Middle frontal gyrus (tissue), 1 donor: ENCODE measurements around the gene MYBPH.

Experiments
- DNase-seq: peaks from one replicate; pipeline ENCODE4 v3.0.0-alpha.2; 2015; ENCODE audit warnings: low spot score; ENCODE audit errors: extremely low spot score

The MYBPH gene

DNA sequence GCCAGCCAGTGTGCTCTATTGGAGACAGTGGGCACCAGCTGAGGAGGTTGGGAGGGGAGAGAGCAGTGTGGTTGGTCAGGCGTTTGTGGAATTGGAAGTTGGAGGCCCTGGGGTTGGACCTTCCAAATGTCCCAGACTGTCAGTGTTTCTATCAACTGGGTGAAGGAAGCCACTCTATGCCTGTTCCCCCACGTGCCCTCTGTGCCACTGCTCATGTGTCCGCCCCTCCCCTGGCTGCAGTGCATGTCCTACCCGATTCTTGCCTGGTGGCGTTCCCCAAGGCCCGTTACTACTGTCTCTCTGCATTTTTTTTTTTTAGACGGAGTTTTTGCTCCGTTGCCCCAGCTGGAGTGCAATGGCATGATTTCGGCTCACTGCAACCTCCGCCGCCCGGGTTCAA is 27.0 kb downstream of the MYBPH start:
- no peak for DNase-seq

DNA sequence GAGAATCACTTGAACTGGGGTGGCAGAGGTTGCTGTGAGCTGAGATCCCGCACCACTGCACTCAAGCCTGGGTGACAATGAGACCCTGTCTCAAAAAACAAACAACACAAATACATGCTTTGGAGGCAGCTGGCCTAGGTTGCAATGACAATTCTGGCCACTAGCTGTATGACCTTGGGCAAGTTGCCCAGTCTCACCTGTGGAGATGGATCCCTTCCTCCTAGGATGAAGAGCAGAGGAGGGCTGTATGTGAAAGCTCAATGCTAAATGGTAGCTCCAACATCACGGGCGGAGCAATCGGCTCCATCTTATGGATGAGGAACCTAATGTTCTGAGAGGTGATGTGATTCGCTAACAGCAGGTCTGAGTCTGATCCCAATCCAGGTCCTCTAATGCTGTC is 27.5 kb downstream of the MYBPH start:
- DNase-seq, result no peak

DNA sequence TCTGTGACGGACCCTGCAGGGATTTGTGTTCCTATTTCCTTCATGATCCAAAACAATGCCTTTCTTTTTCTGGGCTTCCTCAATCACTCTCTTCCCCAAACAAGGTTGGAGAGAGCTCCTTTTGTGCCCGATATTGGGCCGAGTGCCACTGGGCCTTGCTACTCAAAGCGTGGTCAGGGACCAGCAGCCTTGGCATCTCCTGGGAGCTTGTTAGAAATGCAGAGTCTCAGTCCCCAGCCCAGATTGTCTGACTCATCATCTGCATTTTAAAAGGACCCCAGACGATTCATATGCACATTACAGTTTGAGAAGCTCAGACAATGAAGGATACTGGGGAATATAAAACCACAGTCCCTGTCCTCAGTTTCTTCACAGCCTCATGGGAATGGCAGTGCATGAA is 28.2 kb downstream of the MYBPH start:
- no peak for DNase-seq

DNA sequence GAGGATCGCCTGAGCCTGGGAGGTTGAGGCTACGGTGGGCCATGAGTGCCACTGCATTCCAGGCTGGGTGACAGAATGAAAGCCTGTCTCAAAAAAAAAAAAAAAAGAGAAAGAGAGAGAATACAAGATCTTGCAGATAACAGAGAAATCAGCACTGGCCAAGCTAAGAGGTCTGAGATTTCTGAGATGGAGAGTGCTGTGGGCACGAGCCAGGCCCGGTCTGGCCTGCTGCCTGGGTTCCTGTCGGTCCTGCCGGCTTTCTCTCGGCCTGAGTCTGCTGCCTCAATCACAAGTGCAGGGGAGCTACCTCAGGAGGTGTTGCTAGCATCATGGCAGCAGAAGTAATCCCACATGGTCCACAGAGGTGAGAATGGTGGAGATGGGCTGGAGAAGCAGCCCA is 29.1 kb downstream of the MYBPH start:
- no peak for DNase-seq

DNA sequence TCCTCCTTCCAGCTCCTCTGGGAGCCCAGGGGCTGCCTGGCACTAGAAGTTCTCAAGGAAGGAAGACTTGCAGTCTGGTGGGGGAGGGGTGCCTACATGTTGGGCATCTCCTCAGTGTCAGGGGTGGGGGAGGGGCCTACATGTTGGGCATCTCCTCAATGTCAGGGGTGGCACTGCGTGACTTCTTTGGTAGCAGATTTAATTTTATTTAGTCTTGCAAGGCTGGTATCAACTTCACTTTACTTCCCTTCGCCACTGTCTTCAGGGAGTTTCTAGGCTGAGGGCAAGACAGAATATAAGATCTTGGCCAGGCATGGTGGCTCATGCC is 29.6 kb downstream of the MYBPH start:
- no peak for DNase-seq

DNA sequence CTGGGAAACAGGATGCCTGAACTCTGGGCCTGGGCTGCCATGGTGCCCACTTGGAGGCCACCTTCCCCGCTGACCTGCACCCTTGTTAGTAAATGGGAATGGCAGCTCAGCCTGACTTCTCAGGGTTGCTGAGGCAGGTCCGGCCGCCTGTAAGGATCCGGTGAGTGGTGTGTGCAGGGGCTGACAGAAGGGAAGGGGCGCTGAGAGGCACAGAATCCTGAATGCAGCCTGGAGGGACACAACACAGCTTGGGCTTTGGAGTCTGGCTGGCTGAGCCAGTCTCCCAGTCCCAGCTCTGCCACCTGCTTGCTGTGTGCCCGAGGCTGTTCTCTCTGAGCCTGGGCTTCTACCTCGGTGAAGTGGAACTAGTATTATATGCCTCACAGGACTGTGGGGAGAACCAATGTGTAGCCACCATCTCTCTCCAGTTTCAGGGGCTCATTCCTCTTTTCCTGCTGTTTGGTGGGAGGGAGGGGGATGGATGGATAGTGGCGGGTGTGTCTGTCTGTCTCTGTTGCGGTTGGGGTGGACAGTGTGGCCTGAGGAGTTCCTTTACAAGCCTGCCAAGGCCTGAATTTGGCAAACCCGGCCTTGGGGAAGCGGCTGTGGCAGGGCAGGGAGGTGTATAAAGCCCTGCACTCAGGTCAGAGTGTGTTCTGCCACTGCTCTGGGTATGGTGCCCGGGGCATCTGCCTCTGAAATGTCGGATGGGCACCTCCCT is 30.1 kb downstream of the MYBPH start:
- DNase-seq, result no peak

DNA sequence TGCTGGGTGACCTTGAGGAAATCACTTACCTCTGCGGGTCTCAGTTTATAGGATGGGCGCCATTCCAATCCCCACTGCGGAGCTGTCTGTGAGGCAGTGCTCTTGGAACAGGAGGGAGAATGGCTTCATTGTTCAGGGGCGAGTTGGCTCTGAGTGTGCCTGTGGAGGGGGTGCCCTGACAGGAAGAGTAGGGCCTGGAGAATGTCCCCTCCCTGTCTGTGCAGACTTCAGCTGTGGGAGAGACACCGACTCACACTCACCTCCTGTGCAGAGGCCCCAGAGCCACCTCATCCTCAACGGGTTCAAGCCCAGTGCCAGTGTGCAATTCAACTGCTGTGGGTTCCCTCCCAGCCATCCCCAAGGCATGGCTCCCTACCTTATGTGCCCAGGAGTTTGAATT is 31.0 kb downstream of the MYBPH start:
- DNase-seq, result no peak

DNA sequence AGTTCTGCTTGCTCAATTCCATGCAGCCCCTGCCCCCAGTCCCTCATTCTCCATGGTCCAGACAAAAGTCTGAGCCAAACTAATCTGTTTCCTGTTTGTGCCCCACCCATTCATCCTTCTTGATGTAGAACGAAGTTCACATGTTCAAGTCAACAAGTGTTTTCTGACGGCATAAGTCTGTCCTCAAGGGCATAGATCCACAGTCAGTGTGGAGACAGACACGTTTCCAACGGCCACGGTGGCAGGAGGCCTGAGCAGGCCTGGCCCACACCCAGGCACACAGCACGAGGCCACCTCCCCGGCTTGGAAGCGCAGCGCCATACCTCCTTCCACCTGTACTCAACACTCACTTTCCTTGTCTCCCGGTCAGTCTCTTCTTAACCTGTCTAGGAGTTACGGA is 32.0 kb downstream of the MYBPH start:
- no peak for DNase-seq

DNA sequence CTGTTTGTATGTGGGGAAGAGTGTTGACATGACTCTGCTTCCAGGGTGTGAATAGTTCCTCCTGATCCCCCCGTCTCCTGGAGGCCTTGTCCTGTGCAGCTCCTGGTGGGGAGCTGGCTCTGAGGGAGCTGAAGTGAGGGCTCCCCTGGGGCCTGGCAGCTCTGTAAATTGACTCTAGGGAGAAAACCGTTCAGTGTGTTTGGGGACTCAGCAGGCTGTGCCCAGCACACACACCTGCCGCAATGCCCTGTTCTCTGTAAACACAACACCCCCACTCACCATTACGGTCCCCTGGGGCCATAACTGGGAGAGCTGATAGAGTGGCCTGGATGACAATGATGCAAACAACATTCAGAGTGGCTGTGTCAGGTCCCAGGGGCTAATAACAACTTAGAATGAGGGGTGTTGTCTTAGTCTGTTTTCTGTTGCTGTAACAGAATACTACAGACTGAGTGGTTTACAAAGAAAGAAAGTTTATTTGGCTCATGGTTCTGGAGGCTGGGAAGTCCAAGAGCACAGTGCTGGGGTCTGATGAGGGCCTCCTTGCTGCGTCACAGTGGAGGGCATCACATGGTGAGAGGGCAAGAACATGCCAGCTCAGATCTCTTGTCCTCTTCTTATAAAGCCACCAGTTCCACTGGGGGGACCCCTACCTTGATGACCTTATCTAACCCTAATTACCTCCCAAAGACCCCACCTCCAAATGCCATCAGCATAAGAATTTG is 32.8 kb downstream of the MYBPH start:
- no peak for DNase-seq

DNA sequence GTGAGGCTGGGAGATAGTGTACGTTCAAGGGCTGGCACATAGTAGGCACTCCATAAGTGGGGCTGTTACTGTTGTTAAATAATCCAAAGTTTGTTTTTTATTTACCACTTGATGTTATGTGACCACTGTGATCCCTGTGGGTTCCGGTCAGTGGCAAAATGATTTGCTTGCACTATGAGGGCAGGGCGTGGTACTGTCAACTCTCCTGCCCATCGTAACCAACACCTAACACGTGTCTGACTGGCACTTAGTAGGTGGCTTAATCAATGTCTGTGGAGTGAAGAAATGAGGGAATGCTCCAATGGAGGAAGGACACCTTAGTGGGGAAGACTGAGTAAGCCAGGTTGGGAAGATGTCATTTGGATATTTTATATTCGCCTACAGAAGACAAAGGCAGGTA is 33.5 kb downstream of the MYBPH start:
- DNase-seq, result no peak

DNA sequence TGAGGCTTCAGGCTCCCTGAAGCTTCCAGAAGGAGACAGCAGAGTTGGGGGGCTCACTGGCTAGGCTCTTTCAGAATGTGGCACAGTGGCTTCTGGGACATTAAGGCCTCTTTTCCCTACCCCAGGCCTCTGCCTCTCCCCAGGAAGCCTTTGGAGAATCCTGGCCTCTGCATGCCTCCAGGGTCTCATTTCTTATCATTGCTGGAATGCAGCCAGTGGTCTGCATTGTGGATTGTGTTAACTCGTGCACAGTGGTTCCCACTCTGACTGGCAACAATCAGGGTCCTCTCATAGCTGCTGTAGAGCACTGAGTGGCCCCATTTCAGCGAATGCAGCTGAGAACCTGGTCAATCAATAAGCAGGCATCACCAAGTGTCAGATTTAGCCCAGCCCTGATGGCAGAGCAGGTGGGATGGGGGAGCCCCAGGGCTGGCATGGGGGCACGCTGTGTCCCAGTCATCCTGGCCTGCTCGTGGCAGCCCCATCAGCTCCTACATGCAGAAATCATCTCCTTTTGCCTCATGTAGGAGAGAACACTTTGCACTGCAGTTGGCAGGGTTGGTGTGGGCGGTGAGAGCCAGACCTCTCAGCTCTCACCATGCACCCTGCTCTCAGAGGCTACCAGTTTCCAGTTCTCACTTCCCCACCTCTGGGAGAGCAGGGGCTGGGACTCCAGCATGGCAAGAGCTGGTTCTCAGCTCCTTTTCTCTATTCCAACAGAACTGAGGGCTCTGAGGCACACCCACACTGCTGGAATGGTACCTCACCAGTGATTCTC is 34.7 kb downstream of the MYBPH start:
- no peak for DNase-seq

DNA sequence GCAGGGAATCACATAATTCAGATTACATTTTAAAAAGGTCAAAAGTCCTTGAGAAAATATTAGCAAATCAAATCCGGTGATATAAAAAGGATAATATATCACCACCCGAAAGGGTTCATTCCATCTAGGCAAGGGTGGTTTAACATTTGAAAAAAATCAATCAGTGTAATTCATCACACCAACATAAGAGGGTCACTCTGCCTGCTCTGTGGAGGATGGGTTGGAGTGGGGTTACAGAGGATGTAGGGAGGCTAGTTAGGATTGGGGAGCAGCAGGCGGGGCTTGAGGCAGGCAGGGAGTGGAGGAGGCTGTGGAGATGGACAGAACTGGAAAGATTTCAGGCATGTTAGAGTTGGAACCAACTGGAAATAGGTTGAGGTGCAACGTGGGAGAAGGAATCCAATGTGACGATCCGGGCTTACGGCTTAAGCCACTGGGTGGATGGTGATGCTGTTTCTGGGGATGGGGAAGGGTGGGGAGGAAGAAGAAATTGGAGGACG is 35.6 kb downstream of the MYBPH start:
- no peak for DNase-seq

DNA sequence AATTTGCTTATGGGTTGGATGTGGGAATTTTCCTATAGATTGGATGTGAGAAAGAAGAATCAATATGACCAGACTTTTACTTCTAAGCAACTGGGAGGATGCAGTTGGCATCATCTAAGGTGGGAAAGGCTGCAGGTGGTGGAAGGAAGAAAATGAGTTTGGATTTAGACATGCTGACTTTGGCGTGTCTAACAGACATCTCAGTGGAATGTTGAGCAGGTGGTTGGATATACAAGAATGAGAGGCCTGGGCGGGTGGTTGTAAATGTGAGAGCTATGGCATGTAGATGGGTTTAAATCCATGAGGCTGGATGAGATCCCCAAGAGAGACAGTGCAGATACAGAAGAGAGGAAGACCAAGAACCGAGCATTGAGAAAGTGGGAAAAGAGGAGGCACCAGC is 37.6 kb downstream of the MYBPH start:
- DNase-seq, result no peak

DNA sequence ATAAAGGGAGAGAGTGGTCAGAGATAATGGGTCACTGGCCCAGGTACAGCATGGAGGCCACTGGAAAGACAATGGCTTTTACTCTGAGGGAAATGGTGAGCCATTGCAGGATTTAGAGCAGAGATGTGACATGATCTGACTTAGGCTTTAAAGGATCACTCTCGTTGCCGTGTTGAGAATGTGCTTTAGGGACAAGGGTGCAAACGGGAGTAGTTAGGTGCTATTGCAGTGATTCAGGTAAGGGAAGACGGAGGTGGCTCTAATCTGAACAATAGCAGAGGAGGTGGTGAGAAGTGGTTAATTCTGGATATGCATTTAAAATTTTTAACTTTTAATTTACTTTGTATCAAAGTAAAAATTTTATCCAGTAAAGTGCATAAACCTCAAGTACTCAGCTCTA is 38.3 kb downstream of the MYBPH start:
- no peak for DNase-seq

DNA sequence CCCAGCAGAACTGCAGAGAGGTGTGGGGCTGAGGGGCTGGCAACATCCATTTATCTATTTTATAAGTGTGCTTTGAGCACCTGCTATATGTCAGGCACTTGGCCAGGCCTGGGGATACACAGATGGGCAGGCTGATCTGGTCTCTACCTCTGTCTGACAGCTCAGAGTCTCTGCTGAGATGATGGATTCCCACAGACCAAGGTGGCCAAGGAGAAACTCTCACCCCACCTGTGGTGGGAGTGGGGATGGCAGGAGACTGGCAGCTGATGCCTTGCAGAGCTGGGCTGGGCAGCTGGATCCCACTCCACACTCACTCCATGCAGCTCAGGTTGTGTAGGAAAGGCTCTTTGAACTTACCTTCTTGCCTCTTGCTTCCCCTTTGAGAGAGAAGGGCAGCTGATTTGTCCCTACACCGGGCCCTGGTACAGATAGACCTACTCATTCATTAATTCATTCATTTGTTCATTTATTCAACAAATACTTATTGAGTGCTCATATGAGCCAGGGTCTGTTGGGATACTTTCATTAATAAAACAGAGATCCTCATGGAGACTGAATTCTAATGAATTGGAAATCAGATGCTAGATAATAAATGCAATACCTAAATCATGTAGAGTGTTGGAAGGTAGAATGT is 39.1 kb downstream of the MYBPH start:
- DNase-seq, result no peak

DNA sequence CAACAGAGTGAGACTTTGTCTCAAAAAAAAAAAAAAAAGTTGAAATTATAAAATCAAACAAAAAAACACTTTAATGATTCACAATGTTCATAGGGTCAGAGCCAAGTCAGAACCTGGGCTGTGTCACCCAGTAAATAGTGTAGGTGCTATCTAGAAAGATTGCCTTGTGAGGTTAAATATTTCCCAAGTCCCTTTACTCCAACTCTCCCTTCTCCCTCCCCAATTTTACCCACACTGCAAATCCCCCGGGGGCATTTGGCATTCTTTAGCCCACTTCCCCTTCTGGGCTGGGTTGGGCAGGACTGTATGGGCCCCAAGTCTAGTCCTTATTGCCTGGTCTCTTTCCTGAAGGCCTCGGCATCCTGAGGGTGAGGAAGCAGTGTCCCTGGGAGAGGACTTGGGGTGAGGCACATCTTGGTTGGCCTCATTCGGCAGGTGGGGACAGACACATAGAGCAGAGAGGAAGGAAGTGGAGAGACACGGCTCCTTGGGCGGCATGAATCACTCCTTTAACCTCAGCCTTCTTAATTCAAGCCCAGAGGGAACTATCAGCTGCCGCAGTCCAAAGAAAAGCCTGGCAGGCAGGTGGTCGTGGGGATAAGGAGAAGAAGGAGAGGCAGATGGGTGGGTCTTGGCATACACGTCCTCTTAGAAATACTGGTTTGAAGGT is 39.9 kb downstream of the MYBPH start:
- no peak for DNase-seq

DNA sequence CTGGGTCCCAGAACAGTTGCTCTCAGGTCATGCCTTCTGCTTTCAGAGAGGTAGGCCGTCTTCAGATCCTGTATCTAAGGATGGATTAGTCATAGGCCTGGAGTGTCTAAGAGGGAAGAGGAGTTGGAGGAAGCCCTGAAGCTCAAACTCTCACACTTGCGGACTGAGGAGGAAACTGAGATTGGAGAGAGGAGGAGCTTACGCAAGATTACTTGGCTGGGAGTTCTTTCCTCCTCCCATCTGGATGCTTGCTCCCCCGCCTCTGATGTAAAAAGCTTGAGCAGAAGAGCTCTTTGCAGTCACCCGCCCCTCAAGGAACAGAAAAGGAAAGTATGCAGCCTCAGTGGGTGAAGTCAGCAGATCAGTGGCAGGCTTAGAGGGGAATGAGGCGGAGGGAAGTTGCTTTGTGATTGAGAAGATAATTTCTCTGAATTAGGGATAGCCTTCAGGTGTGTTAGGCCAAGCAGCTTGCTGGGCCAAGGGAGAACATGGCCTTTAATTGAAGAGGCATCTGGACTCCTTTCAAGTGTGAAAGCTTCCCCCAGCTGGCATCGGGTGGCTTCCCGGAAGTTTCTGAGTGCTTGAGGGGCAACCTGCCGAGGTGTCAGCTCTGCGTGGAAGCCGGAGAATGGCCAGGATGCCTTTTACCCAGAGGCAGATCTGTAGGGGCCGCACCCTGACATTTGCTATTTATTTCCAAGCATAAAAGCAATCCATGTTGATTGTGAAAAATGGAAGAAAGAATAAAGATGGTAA is 41.5 kb downstream of the MYBPH start:
- no peak for DNase-seq

DNA sequence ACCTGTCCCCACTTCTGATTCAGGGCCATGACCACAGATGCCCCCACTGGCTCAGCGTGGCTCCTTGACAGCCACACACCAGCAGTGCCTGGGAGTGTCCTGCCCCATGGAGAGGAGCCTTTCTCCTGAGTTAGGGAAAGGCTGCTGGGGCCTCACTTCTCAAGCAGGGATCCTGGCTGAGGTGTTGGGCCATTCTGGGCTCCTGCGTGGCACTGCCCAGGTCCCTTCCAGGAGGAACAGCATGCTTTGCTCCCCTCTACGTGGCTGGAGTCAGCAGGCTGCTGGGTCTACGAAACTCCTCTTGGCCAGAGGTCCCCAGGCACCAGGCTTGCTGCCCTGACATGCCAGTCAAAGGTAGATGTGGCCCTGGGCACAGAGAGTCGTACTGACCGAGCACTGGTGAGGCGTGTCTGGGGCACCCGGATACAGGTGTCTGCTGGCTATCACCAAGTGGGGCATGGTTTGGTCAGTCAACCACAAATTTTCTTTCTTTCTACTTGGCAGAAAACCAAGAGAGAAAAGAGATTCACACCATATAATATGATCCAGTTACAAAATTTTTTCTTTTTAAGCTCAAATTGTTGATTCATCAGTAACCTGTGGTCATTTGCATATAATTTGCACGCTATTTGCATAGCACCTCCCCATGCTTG is 44.0 kb downstream of the MYBPH start:
- DNase-seq, result no peak

DNA sequence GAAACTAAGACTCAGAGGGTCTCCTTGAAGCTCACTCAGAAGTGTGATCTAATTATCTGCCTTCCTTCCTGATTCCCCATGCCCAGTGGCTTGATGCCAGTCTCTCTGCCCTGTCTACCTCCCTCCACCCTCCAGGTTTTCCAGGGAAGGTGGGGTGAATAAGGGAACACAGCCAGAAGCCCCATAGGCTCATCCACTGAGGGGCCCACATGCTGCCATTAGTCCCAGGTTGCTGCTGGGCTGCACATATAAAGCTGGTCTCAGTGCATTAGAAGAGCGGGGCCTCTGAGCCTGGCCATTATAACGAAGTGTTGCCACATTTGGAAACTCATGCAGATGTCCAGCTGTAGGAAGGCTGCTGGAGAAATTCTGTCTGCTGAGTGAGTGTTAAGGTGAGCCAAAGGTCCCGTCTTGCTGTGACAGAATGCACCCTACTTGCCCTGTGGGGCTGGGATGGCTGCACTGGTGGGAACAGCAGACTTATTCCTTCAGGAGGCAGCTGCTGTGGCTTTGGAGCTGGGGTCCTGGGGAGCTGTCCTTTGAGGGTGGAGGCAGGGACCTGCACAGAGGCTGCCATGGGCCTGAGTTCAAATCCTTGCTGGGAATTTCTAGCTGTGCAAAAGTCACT is 45.2 kb downstream of the MYBPH start:
- DNase-seq, result no peak
